Cardiac septum (tissue), 1 donor: ENCODE measurements around the gene ACTL10. TPM values are rescaled to one million over a fixed set of nuclear protein-coding genes. Genes with fewer than 3 reads are reported as not detected.
"Not testable (repeated sequence)": the region's sequence is repeated elsewhere in the genome, so short reads cannot be mapped to it uniquely, and the experiment has no call there.

Source experiments
- DNase-seq: peaks from one replicate; pipeline ENCODE4 v3.0.0-alpha.2; 2020; ENCODE audit warnings: low spot score
- intact Hi-C: fragments of 100-400 bp; cut with DNase I; formaldehyde crosslinking; loops from one replicate; pipeline ENCODE4 v1.14.0; 2022
- total RNA-seq: library from RNA; stranded (reverse); fragmentation: NEBNext Ultra II Directional; extraction: Animal tissue kit (Norgen Biotek cat#: 25700); gene quantifications from one replicate; pipeline ENCODE4 v1.2.1, GENCODE V29; 2021
- donor health status: DM: no; HTN: no; CAD: no.

The ACTL10 gene
- total RNA-seq, 1 donor from 2014 or later = 0.46 TPM

GRCh38 chr20:33686984-33687366, 20.2 kb downstream of the ACTL10 start:
- DNase-seq = no peak
- intact Hi-C loops = loop anchor here (10.0 kb wide), 1 partner anchor 308 kb away; the partner anchor contains the start of gene RALY

DNA sequence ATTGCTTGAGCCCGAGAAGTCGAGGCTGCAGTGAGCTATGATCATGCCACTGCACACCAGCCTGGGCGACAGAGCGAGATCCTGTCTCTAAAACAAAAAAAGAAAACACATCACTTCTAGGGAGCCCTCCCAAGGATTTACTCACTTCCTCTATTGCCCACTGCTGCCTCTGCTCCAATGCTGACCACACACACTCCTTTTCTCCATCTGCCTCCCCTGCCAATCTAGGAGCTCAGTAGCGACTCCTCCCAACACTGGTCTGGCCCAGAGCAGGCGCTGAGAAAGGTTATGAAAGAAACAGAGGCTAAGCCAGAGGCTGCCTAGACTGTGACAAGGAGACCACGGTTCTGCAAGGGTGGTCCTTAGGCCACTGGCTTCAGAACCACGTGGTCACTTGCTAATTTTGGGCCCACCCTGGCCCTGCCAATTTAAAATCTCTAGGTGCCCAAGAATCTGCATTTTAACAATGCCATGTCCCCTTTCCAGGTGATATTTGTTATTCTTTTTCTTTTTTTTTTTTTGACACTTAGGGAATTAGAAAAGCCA, 20.7 kb downstream of the ACTL10 start:
- intact Hi-C loops = loop anchor here (10.0 kb wide), 1 partner anchor 307 kb away; the partner anchor contains the start of gene RALY
- DNase-seq = no peak

GRCh38 chr20:33687993-33688937, 21.5 kb downstream of the ACTL10 start:
- DNase-seq = no peak
- intact Hi-C loops = loop anchor here (10.0 kb wide), 1 partner anchor 307 kb away; the partner anchor contains the start of gene RALY

GRCh38 chr20:33688938-33689424, 22.2 kb downstream of the ACTL10 start:
- intact Hi-C loops = loop anchor here (10.0 kb wide), 1 partner anchor 306 kb away; the partner anchor contains the start of gene RALY
- no peak for DNase-seq

GRCh38 chr20:33689493-33689892, 22.8 kb downstream of the ACTL10 start:
- no peak for DNase-seq
- intact Hi-C loops = loop anchor here (10.0 kb wide), 1 partner anchor 305 kb away; the partner anchor contains the start of gene RALY

DNA sequence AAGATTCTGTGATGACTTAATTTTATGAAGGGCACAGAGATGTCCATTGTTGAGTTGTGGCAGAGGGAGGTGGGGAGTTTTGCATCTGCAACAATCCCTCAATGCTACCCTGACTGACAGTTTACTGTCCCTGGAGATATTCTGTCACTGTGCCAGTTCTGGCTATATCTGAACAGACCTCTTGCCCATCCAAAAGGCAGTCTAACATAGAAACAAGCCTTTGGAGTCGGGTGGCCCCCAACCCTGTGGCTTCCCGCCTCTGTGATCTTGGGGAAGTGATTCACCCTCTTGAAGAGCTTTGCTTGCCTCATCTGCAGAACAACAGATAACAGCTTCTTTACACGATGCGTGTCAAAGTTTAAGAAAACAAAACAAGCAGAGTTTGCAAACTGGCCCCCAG, 23.2 kb downstream of the ACTL10 start:
- no peak for DNase-seq

DNA sequence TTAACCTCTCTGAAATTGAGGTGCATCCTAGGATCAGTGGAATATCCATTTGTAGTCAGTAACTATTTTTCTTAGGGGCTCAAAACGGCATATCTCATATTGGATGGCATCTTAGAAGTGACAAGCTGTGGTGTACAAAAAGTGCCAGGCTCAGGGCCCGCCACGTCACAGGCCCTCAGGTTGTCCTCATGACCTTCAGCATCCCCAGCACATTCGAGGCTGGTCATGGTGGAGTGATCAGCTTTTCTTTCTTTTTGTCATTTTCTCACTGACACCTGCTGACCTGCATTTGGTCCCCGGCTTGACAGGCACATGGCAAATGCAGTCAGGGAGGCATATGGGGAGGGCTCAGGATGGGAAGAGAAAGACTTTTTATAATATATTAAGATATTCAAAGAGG, 26.5 kb downstream of the ACTL10 start:
- no peak for DNase-seq
- intact Hi-C loops = no loop called here

More for the DNA sequence above, 23.2 kb downstream of the ACTL10 start:
- intact Hi-C loops = loop anchor here (10.0 kb wide), 1 partner anchor 305 kb away; the partner anchor contains the start of gene RALY

GRCh38 chr20:33693741-33694638, 27.2 kb downstream of the ACTL10 start:
- DNase-seq = no peak
- intact Hi-C loops = no loop called here

DNA sequence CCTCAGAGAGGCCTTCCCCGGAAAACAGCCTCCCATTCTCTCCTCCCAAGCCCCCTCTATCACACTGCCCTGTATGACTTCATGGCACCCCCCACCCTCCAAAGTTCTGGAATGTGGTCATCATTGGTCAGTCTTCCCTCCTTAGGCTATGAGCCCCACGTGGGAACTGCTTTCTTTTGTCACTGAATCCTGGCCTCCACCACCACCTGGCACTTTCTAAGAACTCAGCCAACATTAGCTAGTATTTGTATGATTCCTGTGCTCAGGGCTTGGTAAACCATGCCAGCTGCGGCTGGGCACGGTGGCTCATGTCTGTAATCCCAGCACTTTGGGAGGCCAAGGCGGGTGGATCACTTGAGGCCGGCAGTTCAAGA, 27.9 kb downstream of the ACTL10 start:
- no peak for DNase-seq
- intact Hi-C loops = no loop called here

DNA sequence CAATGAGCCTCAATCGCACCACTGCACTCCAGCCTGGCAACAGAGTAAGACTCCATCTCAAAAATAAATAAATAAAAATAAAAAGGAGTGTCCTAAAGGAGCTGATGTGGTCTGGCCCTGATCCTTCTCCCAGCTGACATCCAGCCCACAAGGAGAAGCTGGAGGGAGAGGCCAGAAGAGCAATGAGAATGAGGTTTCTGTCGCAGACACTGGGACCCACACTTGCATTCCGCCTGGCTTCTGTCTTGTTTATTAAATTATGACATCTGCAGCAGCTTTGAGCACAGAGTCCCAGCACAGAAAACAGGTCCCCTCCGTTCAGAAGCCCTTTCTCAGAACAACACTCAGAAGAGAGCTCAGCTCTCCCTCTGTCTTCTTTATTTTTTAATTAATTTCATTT, 29.7 kb downstream of the ACTL10 start:
- intact Hi-C loops = no loop called here
- no peak for DNase-seq

DNA sequence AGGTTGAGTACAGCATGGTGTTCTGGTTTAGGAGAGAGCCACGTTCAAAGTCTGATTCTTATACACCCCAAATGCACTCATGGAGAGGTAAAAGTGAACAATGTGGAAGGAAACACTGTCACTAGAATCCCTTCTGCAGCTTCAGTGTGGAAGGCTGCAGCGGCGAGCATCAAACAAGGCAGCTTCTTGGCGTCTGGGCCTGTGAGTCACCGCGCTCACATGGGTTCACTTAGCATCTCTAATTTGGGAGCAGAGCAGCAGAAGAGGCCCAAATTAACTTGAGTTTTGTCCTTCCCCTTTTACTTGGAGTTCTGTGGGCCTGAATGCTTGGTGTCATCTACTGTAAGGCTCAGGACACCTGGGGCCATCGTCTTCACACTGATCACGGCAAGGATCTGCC, 30.4 kb downstream of the ACTL10 start:
- intact Hi-C loops = no loop called here
- no peak for DNase-seq

- DNase-seq, intact Hi-C loops: not testable (repeated sequence)
Observed at GRCh38 chr20:33698966-33699365, 32.2 kb downstream of the ACTL10 start.

DNA sequence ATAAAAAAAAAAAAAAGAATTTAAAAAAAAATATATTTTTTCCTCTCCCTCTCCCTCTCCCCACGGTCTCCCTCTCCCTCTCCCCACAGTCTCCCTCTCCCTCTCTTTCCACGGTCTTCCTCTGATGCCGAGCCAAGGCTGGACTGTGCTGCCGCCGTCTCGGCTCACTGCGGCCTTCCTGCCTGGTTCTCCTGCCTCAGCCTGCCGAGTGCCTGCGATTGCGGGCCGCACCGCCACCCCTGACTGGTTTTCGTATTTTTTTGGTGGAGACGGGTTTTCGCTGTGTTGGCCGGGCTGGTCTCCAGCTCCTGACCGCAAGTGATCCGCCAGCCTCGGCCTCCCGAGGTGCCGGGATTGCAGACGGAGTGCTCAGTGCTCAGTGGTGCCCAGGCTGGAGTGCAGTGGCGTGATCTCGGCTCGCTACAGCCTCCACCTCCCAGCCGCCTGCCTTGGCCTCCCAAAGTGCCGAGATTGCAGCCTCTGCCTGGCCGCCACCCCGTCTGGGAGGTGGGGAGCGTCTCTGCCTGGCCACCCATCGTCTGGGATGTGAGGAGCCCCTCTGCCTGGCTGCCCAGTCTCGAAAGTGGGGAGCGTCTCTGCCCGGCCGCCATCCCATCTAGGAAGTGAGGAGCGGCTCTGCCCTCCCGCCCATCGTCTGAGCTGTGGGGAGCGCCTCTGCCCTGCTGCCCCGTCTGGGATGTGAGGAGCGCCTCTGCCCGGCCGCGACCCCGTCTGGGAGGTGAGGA, 34.1 kb downstream of the ACTL10 start:
- intact Hi-C loops = not testable (repeated sequence)

GRCh38 chr20:33701629-33702450, 35.1 kb downstream of the ACTL10 start:
- no peak for DNase-seq
- intact Hi-C loops = no loop called here

More for the DNA sequence above, 34.1 kb downstream of the ACTL10 start:
- DNase-seq = not testable (repeated sequence)

- intact Hi-C loops = no loop called here
- DNase-seq = peak; percentile 82
Observed at GRCh38 chr20:33702861-33703260, 36.1 kb downstream of the ACTL10 start.

GRCh38 chr20:33703498-33704137, 36.9 kb downstream of the ACTL10 start:
- DNase-seq = no peak
- intact Hi-C loops = no loop called here

GRCh38 chr20:33704197-33704924, 37.6 kb downstream of the ACTL10 start:
- intact Hi-C loops = no loop called here
- no peak for DNase-seq
